OCI-LY3 (cell line): ENCODE measurements around the gene NVL.
A peak's percentile ranks its signal among the peaks of the same experiment; 100 is the strongest.

Source experiments
- H2AFZ ChIP-seq: fragments of 200-600, 300-600 bp; shearing (Covaris generic); 2 replicates; pipeline ENCODE4 v1.6.0; 2014; ENCODE audit warnings: antibody characterized with exemption, low read depth, low read length
- H3K27ac ChIP-seq: fragments of 200-600, 300-600 bp; sonication (generic); 2 replicates; pipeline ENCODE4 v1.5.1; 2014; ENCODE audit warnings: mild to moderate bottlenecking, low read length, moderate library complexity, mixed read lengths
- H3K27me3 ChIP-seq: fragments of 200-600, 300-600 bp; sonication (generic); 2 replicates; pipeline ENCODE4 v1.6.1; 2014; ENCODE audit warnings: low read depth, low read length, mixed read lengths
- H3K36me3 ChIP-seq: fragments of 200-600, 300-600 bp; sonication (generic); replicated peaks from 2 replicates; pipeline ENCODE3; 2014; ENCODE audit warnings: low read depth, low read length, mixed read lengths
- H3K4me1 ChIP-seq: fragments of 300-600, 200-600 bp; sonication (generic); 2 replicates; pipeline ENCODE4 v1.6.1; 2014; ENCODE audit warnings: low read length, mixed read lengths
- H3K4me2 ChIP-seq: fragments of 200-600, 300-600 bp; sonication (generic); 2 replicates; pipeline ENCODE4 v1.6.1; 2014; ENCODE audit warnings: low read length, mixed read lengths
- H3K4me3 ChIP-seq: fragments of 300-600, 200-600 bp; sonication (generic); 2 replicates; pipeline ENCODE4 v1.5.1; 2014; ENCODE audit warnings: antibody characterized with exemption, mild to moderate bottlenecking, low read length, moderate library complexity
- H3K79me2 ChIP-seq: fragments of 300-600, 200-600 bp; shearing (Covaris generic); 2 replicates; pipeline ENCODE4 v1.6.1; 2014; ENCODE audit warnings: mild to moderate bottlenecking, low read length, mixed read lengths
- H3K9ac ChIP-seq: fragments of 300-600, 200-600 bp; shearing (Covaris generic); 2 replicates; pipeline ENCODE4 v1.6.0; 2014; ENCODE audit warnings: mild to moderate bottlenecking, low read length, moderate library complexity
- H3K9me3 ChIP-seq: fragments of 200-600, 300-600 bp; shearing (Covaris generic); 2 replicates; pipeline ENCODE4 v1.6.1; 2014; ENCODE audit warnings: low read length, mixed read lengths; ENCODE audit not compliant: insufficient read depth
- H4K20me1 ChIP-seq: fragments of 200-600, 300-600 bp; sonication (generic); 2 replicates; pipeline ENCODE4 v1.6.1; 2016; ENCODE audit warnings: low read length, mixed read lengths; ENCODE audit not compliant: insufficient read depth
- EZH2phosphoT487 ChIP-seq: fragments of 200-600 bp; shearing (Covaris generic); IDR thresholded peaks from 2 replicates; pipeline ENCODE4 v1.6.1; 2018; ENCODE audit warnings: antibody characterized with exemption, mixed run types, low read depth
- TF ChIP-seq, protein P1 (sequence below): fragments of 200-600, 300-600 bp; sonication (generic); IDR thresholded peaks from 2 replicates; pipeline ENCODE4 v1.5.1; 2014; ENCODE audit warnings: antibody characterized with exemption, low read length, low read depth

NVL gene

GRCh38 chr1:224189561-224189960, 140.4 kb downstream of the NVL start:
- Histone ChIP-seq H3K79me2 (peaks cover 72% of the 10 kb centered on the region), H3K4me1 (peaks cover 58% of the 10 kb centered on the region), H3K9me3 (no peaks in the 10 kb centered on the region), H3K4me3 (no peak overlapping the region), H3K36me3 (peaks cover 64% of the 10 kb centered on the region), H3K27ac (no peak overlapping the region), H3K27me3 (no peaks in the 10 kb centered on the region), H2AFZ (no peak overlapping the region), H3K9ac (no peak overlapping the region), H4K20me1 (peaks cover 62% of the 10 kb centered on the region), H3K4me2 (no peak overlapping the region)
- TF ChIP-seq, protein P1, sequence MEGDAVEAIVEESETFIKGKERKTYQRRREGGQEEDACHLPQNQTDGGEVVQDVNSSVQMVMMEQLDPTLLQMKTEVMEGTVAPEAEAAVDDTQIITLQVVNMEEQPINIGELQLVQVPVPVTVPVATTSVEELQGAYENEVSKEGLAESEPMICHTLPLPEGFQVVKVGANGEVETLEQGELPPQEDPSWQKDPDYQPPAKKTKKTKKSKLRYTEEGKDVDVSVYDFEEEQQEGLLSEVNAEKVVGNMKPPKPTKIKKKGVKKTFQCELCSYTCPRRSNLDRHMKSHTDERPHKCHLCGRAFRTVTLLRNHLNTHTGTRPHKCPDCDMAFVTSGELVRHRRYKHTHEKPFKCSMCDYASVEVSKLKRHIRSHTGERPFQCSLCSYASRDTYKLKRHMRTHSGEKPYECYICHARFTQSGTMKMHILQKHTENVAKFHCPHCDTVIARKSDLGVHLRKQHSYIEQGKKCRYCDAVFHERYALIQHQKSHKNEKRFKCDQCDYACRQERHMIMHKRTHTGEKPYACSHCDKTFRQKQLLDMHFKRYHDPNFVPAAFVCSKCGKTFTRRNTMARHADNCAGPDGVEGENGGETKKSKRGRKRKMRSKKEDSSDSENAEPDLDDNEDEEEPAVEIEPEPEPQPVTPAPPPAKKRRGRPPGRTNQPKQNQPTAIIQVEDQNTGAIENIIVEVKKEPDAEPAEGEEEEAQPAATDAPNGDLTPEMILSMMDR, result no peak

DNA sequence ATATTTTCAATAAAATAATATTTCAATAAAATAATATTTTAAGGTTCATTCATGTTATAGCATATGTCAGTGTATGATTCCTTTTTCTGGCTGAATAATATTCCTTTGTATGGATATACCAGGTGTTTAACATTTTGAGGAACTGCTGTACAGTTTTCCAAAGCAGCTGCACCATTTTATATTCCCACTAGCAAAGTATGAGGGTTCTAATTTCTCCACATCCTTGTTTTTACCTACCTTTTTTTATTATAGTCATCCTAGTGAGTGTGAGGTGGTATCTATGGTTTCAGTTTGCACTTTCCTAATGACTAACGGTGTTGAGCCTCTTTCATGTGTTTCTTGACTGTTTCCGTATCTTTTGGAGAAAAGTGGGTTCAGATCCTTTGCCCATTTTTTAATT, 141.7 kb downstream of the NVL start:
- no peak for TF ChIP-seq EZH2phosphoT487
- TF ChIP-seq, protein P1, result no peak
- Histone ChIP-seq H3K9me3 (no peaks in the 10 kb centered on the region), H2AFZ (no peak overlapping the region), H3K4me1 (peaks cover 55% of the 10 kb centered on the region), H3K27ac (no peak overlapping the region), H3K27me3 (no peaks in the 10 kb centered on the region), H3K36me3 (peaks cover 55% of the 10 kb centered on the region), H3K4me3 (no peak overlapping the region), H3K79me2 (peaks cover 85% of the 10 kb centered on the region), H3K9ac (no peak overlapping the region), H4K20me1 (peaks cover 68% of the 10 kb centered on the region), H3K4me2 (no peak overlapping the region)

GRCh38 chr1:224185208-224185607, 144.8 kb downstream of the NVL start:
- Histone ChIP-seq H3K4me3 (peak overlapping the region; percentile 85; the same call in 1 of the 2 replicates), H3K36me3 (peaks cover 46% of the 10 kb centered on the region), H3K27ac (no peak overlapping the region), H3K4me2 (peak overlapping the region; percentile 71; the same call in 1 of the 2 replicates), H4K20me1 (peaks cover 58% of the 10 kb centered on the region), H3K27me3 (no peaks in the 10 kb centered on the region), H3K4me1 (peaks cover 52% of the 10 kb centered on the region), H2AFZ (no peak overlapping the region), H3K79me2 (peaks cover 71% of the 10 kb centered on the region), H3K9ac (no peak overlapping the region), H3K9me3 (no peaks in the 10 kb centered on the region)
- TF ChIP-seq, protein P1, result no peak
- TF ChIP-seq EZH2phosphoT487, result no peak

- Histone ChIP-seq H3K27me3 (peaks cover 10% of the 10 kb centered on the region), H3K9ac (peak overlapping the region; percentile 90), H3K27ac (peak overlapping the region; percentile 90), H3K36me3 (peaks cover 34% of the 10 kb centered on the region), H3K79me2 (peaks cover 56% of the 10 kb centered on the region), H2AFZ (no peak overlapping the region), H3K4me1 (peaks cover 44% of the 10 kb centered on the region), H3K4me2 (peak overlapping the region; percentile 71), H3K4me3 (peak overlapping the region; percentile 85), H3K9me3 (no peaks in the 10 kb centered on the region), H4K20me1 (peaks cover 44% of the 10 kb centered on the region)
- TF ChIP-seq EZH2phosphoT487, result no peak
- TF ChIP-seq, protein P1, result peak; percentile 30
These were observed 146.2 kb downstream of the NVL start for GRCh38 chr1:224183591-224184312.
